Measurements from ENCODE around the gene GRIK5.

DNA sequence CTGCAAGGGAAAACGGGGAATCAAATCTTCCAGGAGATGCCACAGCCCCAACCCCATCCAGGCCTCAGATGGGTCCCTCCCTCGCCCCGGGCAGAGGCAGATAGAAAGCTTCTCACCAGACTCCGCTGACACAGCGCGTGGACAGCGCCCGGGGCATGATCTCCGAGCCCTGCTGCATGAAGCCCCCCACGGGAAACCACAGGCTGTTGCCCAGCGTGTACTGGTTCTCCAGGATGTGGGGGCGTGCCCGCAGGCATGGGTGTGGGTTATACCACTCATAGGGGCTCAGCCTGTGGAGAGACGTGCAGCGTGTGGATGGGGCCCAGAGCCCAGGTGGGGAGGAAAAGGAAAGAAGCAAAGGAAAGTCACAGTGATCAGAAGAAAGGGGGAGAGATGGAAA is 48.8 kb downstream of the GRIK5 start:
- TF ChIP-seq CTCF (IDR thresholded peaks at IDR 0.05) (no peak), POLR2A (IDR thresholded peaks at IDR 0.05) (no peak)

Data from esophagus squamous epithelium (tissue), 4 donors.